Measurements from ENCODE around the gene RNF208.

RNF208 gene

GRCh38 chr9:137173796-137174664, 48.0 kb downstream of the RNF208 start:
- 93% methylated on average over 42 of the region's 45 CpGs for WGBS (ENCODE audit: insufficient coverage)
- DNase-seq, result peak in 1 of 3 donors; percentile 16
- H3K27ac ChIP-seq (ENCODE audit: insufficient read depth in 1 of 2, low read depth in 1 of 2, low read length in 2 of 2, poor library complexity in 1 of 2, severe bottlenecking in 2 of 2), result no peak overlapping the region
- no peak overlapping the region for H3K4me3 ChIP-seq (ENCODE audit: control insufficient read depth in 1 of 7, extremely low read depth in 1 of 7, insufficient read depth in 4 of 7, low read depth in 2 of 7, low read length in 6 of 7)
- ChIA-PET CTCF (interaction anchor here (5.0 kb wide), 1 partner anchor 15 kb away, joined by 33 read pairs; the partner anchor contains the start of genes ANAPC2 and SSNA1), POLR2A (interaction anchor here (0.6 kb wide), 1 partner anchor 78 kb away, joined by 3 read pairs; no protein-coding TSS in a partner anchor)
- H3K27me3 ChIP-seq (replicated peaks in 2 of 5; ENCODE audit: control insufficient read depth in 4 of 5, insufficient read depth in 5 of 5, low read length in 4 of 5), result peaks cover 0 to 17% (median 6%) of the 10 kb centered on the region in 5 experiments
- H3K36me3 ChIP-seq (ENCODE audit: control insufficient read depth in 4 of 4, insufficient read depth in 4 of 4, low read length in 3 of 4), result peaks cover 0 to 13% (median 5%) of the 10 kb centered on the region in 4 experiments
- H3K9me3 ChIP-seq (ENCODE audit: control extremely low read depth in 1 of 5, control insufficient read depth in 4 of 5, insufficient read depth in 2 of 5, low read depth in 1 of 5, low read length in 4 of 5), result no peaks in the 10 kb centered on the region
- H3K4me1 ChIP-seq (ENCODE audit: control extremely low read depth in 1 of 4, control insufficient read depth in 4 of 4, insufficient read depth in 4 of 4, low read length in 3 of 4), result peaks cover 0 to 57% (median 39%) of the 10 kb centered on the region in 4 experiments

GRCh38 chr9:137172901-137173795, 48.9 kb downstream of the RNF208 start:
- ChIA-PET CTCF (interaction anchor here (1.1 to 2.6 kb wide), 3 partner anchors 10 to 66 kb away, joined by 3 to 8 read pairs (median 3); no protein-coding TSS in a partner anchor), POLR2A (interaction anchor here (0.9 to 1.0 kb wide), 2 partner anchors 16 to 46 kb away, joined by 3 to 4 read pairs; partner anchors contain the start of gene SSNA1)
- WGBS (ENCODE audit: insufficient coverage), result 55% methylated on average over 19 of the region's 21 CpGs
- no peak overlapping the region for H3K27ac ChIP-seq (ENCODE audit: insufficient read depth in 1 of 2, low read depth in 1 of 2, low read length in 2 of 2, poor library complexity in 1 of 2, severe bottlenecking in 2 of 2)
- peaks cover 0 to 66% (median 45%) of the 10 kb centered on the region in 4 experiments for H3K4me1 ChIP-seq (ENCODE audit: control extremely low read depth in 1 of 4, control insufficient read depth in 4 of 4, insufficient read depth in 4 of 4, low read length in 3 of 4)
- DNase-seq, result peak in 2 of 3 donors; percentile 56 to 68
- no peaks in the 10 kb centered on the region for H3K9me3 ChIP-seq (ENCODE audit: control extremely low read depth in 1 of 5, control insufficient read depth in 4 of 5, insufficient read depth in 2 of 5, low read depth in 1 of 5, low read length in 4 of 5)
- H3K36me3 ChIP-seq (ENCODE audit: control insufficient read depth in 4 of 4, insufficient read depth in 4 of 4, low read length in 3 of 4), result peaks cover 0 to 5% (median under 1%) of the 10 kb centered on the region in 4 experiments
- H3K4me3 ChIP-seq (ENCODE audit: control insufficient read depth in 1 of 7, extremely low read depth in 1 of 7, insufficient read depth in 4 of 7, low read depth in 2 of 7, low read length in 6 of 7), result peak overlapping the region in 3 of 7 experiments; percentile 12 to 40 (median 28)
- peaks cover 0 to 24% (median 6%) of the 10 kb centered on the region in 5 experiments for H3K27me3 ChIP-seq (replicated peaks in 2 of 5; ENCODE audit: control insufficient read depth in 4 of 5, insufficient read depth in 5 of 5, low read length in 4 of 5)

GRCh38 chr9:137171149-137171900, 50.7 kb downstream of the RNF208 start:
- H3K36me3 ChIP-seq (ENCODE audit: control insufficient read depth in 4 of 4, insufficient read depth in 4 of 4, low read length in 3 of 4), result no peaks in the 10 kb centered on the region
- H3K27ac ChIP-seq (ENCODE audit: insufficient read depth in 1 of 2, low read depth in 1 of 2, low read length in 2 of 2, poor library complexity in 1 of 2, severe bottlenecking in 2 of 2), result no peak overlapping the region
- no peak overlapping the region for H3K4me3 ChIP-seq (ENCODE audit: control insufficient read depth in 1 of 7, extremely low read depth in 1 of 7, insufficient read depth in 4 of 7, low read depth in 2 of 7, low read length in 6 of 7)
- H3K9me3 ChIP-seq (ENCODE audit: control extremely low read depth in 1 of 5, control insufficient read depth in 4 of 5, insufficient read depth in 2 of 5, low read depth in 1 of 5, low read length in 4 of 5), result no peaks in the 10 kb centered on the region
- peaks cover 0 to 43% (median 9%) of the 10 kb centered on the region in 5 experiments for H3K27me3 ChIP-seq (replicated peaks in 2 of 5; ENCODE audit: control insufficient read depth in 4 of 5, insufficient read depth in 5 of 5, low read length in 4 of 5)
- peak in 1 of 3 donors; percentile 24 for DNase-seq
- peaks cover 0 to 81% (median 54%) of the 10 kb centered on the region in 4 experiments for H3K4me1 ChIP-seq (ENCODE audit: control extremely low read depth in 1 of 4, control insufficient read depth in 4 of 4, insufficient read depth in 4 of 4, low read length in 3 of 4)
- CTCF ChIA-PET, result interaction anchor here (0.8 to 2.6 kb wide), 5 partner anchors 8 to 65 kb away, joined by 3 to 8 read pairs (median 3); partner anchors contain the start of genes RNF224 and SSNA1
- POLR2A ChIA-PET, result interaction anchor here (1.0 kb wide), 1 partner anchor 502 kb away, joined by 3 read pairs; no protein-coding TSS in a partner anchor
- WGBS (ENCODE audit: insufficient coverage), result 91% methylated on average over 16 of the region's 22 CpGs

GRCh38 chr9:137170486-137171148, 51.4 kb downstream of the RNF208 start:
- ChIA-PET POLR2A (interaction anchor here (1.0 kb wide), 1 partner anchor 502 kb away, joined by 3 read pairs; no protein-coding TSS in a partner anchor), CTCF (interaction anchor here (0.8 to 2.6 kb wide), 5 partner anchors 8 to 66 kb away, joined by 3 to 8 read pairs (median 3); partner anchors contain the start of genes RNF224 and SSNA1)
- peak overlapping the region in 1 of 7 experiments; percentile 75 for H3K4me3 ChIP-seq (ENCODE audit: control insufficient read depth in 1 of 7, extremely low read depth in 1 of 7, insufficient read depth in 4 of 7, low read depth in 2 of 7, low read length in 6 of 7)
- 63% methylated on average over 9 of the region's 14 CpGs for WGBS (ENCODE audit: insufficient coverage)
- H3K36me3 ChIP-seq (ENCODE audit: control insufficient read depth in 4 of 4, insufficient read depth in 4 of 4, low read length in 3 of 4), result no peaks in the 10 kb centered on the region
- DNase-seq, result peak in 2 of 3 donors; percentile 28 to 41
- peaks cover 0 to 50% (median 13%) of the 10 kb centered on the region in 5 experiments for H3K27me3 ChIP-seq (replicated peaks in 2 of 5; ENCODE audit: control insufficient read depth in 4 of 5, insufficient read depth in 5 of 5, low read length in 4 of 5)
- no peak overlapping the region for H3K27ac ChIP-seq (ENCODE audit: insufficient read depth in 1 of 2, low read depth in 1 of 2, low read length in 2 of 2, poor library complexity in 1 of 2, severe bottlenecking in 2 of 2)
- peaks cover 0 to 81% (median 54%) of the 10 kb centered on the region in 4 experiments for H3K4me1 ChIP-seq (ENCODE audit: control extremely low read depth in 1 of 4, control insufficient read depth in 4 of 4, insufficient read depth in 4 of 4, low read length in 3 of 4)
- H3K9me3 ChIP-seq (ENCODE audit: control extremely low read depth in 1 of 5, control insufficient read depth in 4 of 5, insufficient read depth in 2 of 5, low read depth in 1 of 5, low read length in 4 of 5), result no peaks in the 10 kb centered on the region

Measured in common myeloid progenitor, CD34-positive (primary cell).